CMK (cell line): ENCODE measurements around the gene CARD19.
A peak's percentile ranks its signal among the peaks of the same experiment; 100 is the strongest.

Source experiments
- DNase-seq: peaks from one replicate; pipeline ENCODE4 v3.0.0-alpha.2; 2010; ENCODE audit warnings: low read depth

The CARD19 gene

DNA sequence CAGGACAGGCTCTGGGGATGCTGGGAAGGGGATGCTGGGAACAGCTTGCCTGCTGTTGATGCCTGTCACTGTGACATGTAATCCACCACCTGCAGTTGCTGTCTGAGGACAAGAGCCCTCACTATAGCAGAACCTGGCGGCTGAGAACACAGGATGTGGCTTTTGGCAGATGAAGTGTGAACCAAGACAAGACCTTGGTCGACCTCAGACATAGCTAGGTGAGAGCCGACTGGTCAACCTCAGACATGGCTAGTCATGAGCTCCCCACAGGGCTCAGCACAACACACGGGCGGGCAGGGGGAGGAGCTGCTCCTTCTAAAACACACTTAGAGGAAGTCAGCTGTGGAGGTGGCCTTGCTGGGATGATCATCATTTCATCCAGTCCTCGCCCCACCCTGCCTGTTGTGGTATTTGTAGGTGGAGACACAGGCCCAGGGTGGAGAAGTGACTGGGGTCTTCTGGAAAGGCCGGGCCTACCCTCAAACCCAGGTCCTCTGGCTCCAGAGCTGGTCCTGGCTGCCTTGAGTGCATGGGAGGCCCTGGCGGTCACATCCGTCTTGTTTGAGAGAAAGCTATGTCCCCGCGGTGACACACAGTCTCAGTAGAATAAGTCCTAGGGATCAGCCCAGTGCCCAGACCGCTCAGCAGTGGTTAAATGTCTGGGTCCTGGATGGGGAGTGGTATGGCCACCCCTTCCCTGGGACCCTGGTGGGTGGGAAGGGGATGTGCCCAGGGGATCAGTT lies 31.5 kb upstream of the CARD19 start:
- peak; percentile 56 for DNase-seq

DNA sequence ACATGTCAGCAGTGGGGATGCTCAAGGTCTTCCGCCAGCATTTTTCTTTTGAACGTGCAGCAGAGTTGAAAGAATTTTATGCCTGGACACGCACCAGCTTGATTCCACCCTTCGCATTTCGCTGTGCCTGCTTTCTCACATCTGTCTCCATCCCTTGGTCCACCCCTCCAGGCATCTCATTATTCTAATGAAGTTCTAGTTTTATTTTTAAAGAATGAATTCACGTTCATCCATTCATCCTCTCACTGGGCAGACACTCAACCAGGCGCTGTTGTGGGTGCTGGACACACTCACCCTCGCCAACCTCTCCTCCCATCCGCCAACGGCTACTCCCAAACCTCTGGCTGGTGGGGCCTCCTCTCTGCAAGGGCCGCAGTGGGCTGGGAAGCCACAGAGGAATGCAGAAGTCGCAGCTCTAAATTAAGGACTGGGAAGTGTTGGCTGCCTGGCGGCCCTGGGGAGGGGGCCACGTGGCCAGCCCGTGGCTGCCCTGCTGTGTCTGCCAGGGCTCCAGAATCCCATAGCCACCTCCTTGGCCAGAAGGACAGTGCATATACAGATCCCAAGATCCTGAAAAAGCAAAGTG lies 30.8 kb upstream of the CARD19 start:
- no peak for DNase-seq

DNA sequence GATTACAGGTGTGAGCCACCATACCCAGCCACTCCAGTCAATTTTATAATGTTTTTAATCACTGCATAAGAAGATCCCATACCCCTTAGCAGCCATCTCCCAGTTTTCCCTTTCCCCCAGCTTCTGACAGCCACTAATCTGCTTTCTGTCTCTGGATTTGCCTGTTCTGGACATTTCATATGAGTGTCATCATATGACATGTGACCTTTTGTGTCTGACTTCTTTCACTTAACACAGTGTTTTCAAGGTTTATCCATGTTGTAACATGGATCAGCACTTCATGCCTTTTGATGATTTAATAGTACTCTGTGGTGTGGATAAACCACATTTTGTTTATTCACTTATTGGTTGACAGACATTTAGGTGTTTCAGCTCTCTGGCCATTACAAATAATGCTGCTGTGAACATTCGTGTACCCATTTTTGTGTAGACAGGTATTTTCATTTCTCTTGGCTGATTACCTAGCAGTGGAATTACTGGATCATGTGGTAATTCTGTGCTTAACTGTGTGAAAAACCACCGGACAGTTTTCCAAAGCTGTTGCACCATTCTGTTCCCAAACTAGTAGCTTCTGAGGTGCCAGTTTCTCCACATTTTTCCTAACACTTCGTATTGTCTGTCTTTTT lies 28.9 kb upstream of the CARD19 start:
- no peak for DNase-seq

- DNase-seq = no peak
These were observed 27.1 kb upstream of the CARD19 start for GRCh38 chr9:93068956-93069355.

- no peak for DNase-seq
These were observed 24.6 kb upstream of the CARD19 start for GRCh38 chr9:93071464-93071863.

- no peak for DNase-seq
These were observed 23.6 kb upstream of the CARD19 start for GRCh38 chr9:93072383-93072795.

DNA sequence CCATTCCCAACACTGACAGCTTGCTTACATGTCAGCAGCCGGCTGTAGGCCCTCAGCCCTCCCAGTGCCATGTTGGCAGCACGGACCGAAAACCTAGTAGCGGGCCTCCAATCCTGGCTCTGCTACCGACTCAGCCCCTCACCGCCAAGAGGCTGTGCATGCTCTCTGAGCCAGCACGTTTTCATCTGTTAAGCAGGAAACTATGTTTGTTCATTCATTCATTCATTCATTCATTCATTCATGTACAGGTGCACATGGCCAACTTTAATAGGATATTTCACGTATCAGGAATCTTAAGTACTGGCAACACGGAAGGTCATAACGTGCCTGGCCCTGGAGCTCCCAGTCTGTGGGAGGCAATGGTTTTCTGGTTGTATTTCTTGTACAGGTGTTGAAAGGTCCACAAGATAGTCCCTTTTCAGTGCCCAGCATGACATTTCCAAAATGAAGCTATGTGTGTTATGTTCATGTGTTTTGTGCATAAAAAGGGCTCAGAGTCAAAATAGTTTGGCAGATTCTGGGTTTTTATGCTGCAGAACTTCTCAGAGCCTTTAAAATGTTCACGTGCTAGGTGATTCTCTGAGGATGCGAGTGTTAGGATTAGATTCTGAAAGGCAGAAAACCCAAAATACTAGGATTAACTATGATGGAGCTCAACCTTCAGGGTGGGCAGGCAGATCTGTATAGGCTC lies 19.8 kb upstream of the CARD19 start:
- no peak for DNase-seq

DNA sequence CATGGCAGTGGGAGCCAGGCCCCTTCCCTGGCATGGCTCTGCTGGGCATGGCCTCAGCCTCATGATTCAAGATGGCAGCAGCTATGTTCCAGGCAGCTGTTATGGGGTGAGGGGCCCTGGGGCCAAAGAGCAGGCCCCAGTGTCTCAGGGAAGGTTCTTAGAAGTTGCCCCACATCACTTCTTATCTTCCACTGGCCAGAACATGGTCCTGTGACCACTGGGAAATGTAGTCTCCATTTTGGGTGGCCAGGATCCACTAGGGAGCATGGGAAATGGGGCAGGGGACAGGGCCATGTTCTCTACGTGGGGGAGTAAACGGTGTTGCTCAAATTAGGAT lies 19.3 kb upstream of the CARD19 start:
- DNase-seq = no peak

- DNase-seq = no peak
These were observed 18.6 kb upstream of the CARD19 start for GRCh38 chr9:93077367-93077766.

DNA sequence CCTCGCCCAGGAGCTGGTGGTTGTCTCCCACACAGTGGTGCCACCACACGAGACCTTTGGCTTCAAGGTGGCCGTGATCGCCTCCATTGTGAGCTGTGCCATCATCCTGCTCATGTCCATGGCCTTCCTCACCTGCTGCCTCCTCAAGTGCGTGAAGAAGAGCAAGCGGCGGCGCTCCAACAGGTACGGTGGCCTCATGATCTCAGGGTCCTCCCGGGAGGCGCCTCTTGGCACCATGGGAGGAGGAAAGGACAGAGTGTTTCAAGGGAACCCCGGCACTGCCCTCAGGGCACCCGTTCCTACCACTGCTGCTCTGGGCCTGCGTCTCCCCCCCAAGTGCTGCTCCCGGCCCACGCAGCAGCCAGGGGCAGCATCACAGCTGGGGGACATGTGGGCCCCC lies 18.2 kb upstream of the CARD19 start:
- no peak for DNase-seq

DNA sequence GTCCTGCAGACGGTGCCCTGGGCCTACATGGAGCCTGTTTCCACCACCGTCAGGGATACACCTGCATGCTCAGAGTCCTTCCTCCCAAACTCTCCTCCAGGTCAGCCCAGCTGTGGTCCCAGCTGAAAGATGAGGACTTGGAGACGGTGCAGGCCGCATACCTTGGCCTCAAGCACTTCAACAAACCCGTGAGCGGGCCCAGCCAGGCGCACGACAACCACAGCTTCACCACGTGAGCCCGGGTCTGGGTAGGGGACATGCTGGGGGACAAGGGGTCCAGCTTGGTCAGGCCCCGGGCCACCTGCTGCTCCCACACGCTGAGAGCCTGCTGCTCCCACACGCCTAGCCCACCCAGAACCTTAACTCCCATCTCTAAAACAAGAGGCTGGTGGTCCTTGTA lies 16.6 kb upstream of the CARD19 start:
- DNase-seq = no peak

DNA sequence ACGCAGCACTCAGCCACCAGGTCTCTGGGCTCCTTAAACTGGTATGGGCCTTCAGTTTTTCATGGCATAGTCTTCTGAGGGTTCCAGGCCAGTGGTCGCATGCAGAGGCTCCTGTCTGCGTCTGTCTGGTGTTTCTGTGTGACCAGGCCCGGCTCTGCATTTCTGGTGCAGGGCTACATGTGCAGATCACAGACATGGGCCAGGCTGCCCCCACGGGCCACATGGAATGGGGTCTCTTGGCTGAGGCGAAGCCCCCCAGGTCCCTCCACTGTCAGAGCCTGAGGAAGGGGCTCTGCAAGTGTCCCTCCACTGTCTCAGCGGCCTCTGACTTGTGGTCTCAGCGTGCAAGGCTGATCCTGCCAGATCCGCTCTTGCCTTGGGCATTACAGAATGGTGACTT lies 15.6 kb upstream of the CARD19 start:
- DNase-seq = no peak

GRCh38 chr9:93081081-93081529 lies 14.9 kb upstream of the CARD19 start:
- no peak for DNase-seq

DNA sequence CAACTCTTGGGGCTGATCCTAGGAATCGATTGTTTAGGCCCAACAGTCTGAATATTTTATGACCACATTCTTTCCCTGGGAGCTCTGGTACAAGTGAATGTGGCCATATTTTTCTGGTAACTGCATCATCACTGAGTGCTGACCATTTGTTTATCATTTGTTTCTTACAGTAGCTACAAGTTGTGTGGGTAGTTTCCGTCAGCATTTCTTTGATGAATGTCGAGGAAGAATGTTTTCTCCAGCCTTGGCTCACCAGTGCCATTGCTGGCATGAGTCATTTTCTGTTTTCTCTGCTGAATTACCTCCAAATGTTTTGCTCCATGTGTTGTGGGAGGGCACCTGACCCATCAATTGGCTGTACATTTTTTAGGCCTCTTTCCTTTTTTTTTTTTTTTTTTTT lies 14.1 kb upstream of the CARD19 start:
- no peak for DNase-seq

DNA sequence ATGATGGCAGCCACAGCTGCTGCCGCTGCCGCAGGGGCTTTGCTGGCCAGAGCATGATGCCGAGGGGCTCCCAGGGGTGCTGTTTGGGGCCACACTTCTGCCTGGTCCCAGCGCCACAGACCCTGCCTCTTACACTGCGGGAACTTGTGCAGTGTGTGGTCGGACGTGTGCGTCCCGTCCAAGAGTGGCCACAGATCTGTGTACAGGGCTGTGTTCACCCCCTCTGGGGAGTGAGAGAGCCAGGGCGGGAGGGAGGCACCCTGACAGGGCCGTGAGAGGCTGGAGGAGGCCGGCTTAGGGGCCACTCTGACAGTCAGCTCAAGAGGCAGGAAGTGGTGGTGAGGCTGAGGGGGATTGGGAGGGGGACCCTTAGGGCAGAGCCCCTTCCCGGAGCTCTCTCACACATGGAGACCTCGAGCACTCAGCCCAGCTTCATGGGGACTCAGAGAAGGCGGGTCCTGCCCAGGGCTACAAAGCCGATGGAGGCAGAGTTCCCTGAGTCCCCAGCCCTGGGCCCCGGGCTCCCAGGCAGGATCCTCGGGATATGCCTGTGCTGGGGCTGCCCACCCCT lies 13.1 kb upstream of the CARD19 start:
- DNase-seq = no peak

DNA sequence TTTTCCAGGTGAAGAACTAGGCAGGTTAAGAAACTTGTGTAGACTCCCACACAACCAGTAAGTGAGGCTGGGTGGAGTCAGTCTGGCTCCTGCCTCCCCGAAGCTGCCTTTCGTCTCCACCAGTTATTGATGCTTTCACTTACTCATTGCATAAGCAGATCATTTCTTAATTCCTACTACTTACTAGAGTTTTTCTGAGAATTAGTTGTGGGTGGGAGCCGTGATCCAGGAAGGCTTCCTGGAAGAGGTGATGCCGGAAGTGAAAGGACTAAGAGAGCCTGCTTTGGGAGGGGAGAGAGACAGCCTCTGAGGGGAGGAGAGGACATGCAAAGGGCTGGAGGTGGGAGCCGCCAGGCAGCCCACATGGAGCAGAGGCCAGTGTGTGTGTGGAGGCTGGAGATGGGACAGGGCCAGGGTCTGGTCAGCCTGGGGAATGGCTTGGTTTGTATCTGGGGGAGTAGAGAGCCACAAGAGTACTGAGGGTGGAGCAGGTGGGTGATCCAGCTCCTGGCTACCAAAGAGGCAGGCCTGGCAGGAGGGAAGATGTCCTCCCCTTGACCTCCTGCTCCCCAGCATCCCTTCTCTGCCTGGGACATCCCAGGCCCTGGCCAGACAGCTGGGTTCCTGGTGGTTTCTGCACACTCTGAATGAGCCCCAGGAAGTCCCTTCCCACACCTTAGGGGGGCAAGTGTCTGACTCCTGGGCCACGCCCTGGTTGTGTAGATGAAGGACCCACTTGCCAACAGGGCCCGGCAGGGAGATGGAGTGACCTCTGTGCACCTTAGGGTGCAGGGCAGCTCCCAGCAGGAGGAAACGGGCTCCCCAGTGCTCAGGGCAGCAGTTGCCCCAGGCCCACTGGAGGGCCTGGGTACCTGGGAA lies 12.2 kb upstream of the CARD19 start:
- DNase-seq = no peak

DNA sequence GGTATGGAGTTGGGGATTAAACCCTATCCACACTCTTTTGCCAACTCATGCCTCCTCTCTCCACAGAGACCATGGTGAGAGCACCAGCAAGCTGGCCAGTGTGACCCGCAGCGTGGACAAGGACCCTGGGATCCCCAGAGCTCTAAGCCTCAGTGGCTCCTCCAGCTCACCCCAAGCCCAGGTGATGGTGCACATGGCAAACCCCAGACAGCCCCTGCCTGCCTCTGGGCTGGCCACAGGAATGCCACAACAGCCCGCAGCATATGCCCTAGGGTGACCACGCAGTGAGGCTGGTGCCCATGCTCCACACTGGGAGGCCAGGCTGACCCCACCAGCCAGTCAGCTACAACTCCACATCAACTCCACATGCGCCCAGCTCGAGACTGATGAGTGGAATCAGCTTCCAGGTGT lies 11.5 kb upstream of the CARD19 start:
- DNase-seq = no peak

DNA sequence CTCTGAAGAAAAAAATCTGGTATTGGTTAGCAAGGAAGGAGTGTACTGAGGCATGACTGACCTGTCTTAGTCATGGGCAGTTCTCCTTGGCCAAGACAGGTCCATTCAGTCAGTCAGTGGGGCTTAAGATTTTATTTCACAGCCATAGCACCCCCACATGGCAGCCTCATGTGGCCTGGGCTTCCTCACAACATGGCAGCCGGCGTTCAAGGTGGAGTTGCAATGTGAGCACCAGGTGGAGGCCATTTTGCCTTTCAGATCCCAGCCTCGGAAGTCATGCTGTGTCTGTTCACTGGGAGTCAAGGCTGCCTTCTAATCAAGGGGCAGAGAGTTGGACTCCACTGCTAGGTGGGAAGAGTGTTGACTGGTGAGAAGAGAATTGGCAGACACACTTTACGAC lies 10.3 kb upstream of the CARD19 start:
- DNase-seq = no peak

- DNase-seq = no peak
These were observed 9.4 kb upstream of the CARD19 start for GRCh38 chr9:93086447-93087224.

GRCh38 chr9:93087971-93088655 lies 7.9 kb upstream of the CARD19 start:
- DNase-seq = no peak
